HepG2 (cell line): Measurements from ENCODE around the gene PDK2. TPM values are rescaled to one million over a fixed set of nuclear protein-coding genes. Genes with fewer than 3 reads are reported as not detected.

ENCODE experiments used
- ATF6 ChIP-seq: sonication (generic); formaldehyde crosslinking; conservative IDR thresholded peaks from 2 replicates; pipeline ENCODE4 v1.4.0; 2020; ENCODE audit warnings: missing genetic modification reagents
- CBFB ChIP-seq: sonication (generic); formaldehyde crosslinking; IDR thresholded peaks from 2 replicates; pipeline ENCODE4 v1.4.0; 2020; ENCODE audit warnings: missing genetic modification reagents
- JUND ChIP-seq: sonication (generic); formaldehyde crosslinking; IDR thresholded peaks from 2 replicates; pipeline ENCODE4 v1.8.0; 2022; ENCODE audit warnings: mild to moderate bottlenecking, missing genetic modification reagents
- MED8 ChIP-seq: sonication (generic); formaldehyde crosslinking; IDR thresholded peaks from 2 replicates; pipeline ENCODE4 v1.8.1; 2023; ENCODE audit warnings: mild to moderate bottlenecking, missing genetic modification reagents; ENCODE audit not compliant: insufficient replicate concordance
- PHF20 ChIP-seq: sonication (generic); formaldehyde crosslinking; IDR thresholded peaks from 2 replicates; pipeline ENCODE4 v1.5.0; 2020; ENCODE audit warnings: mild to moderate bottlenecking, missing genetic modification reagents
- RFXANK ChIP-seq: IDR thresholded peaks from 2 replicates; pipeline ENCODE4 v1.6.1; 2016
- SCMH1 ChIP-seq: sonication (generic); formaldehyde crosslinking; IDR thresholded peaks from 2 replicates; pipeline ENCODE4 v1.9.0; 2021; ENCODE audit warnings: missing genetic modification reagents, mild to moderate bottlenecking, borderline replicate concordance
- SUZ12 ChIP-seq: fragments of 150-350 bp; IDR thresholded peaks from 2 replicates; pipeline ENCODE4 v1.6.1; 2014; ENCODE audit warnings: low read depth, low read length
- TBL1XR1 ChIP-seq: fragments of 150-350 bp; IDR thresholded peaks from 2 replicates; pipeline ENCODE4 v1.6.1; 2014; ENCODE audit warnings: borderline replicate concordance, low read length; ENCODE audit not compliant: partially characterized antibody
- TOPORS ChIP-seq: sonication (generic); formaldehyde crosslinking; IDR thresholded peaks from 2 replicates; pipeline ENCODE4 v1.8.0; 2023; ENCODE audit warnings: mild to moderate bottlenecking, missing genetic modification reagents
- U2AF2 ChIP-seq: fragments of 200-400 bp; formaldehyde crosslinking; IDR thresholded peaks from 2 replicates; pipeline ENCODE4 v1.6.1; 2017; ENCODE audit warnings: low read depth, mild to moderate bottlenecking, low read length
- ZC3H4 ChIP-seq: sonication (generic); formaldehyde crosslinking; IDR thresholded peaks from 2 replicates; pipeline ENCODE4 v1.4.0; 2020; ENCODE audit warnings: missing genetic modification reagents, borderline replicate concordance
- ZNF264 ChIP-seq: sonication (generic); formaldehyde crosslinking; IDR thresholded peaks from 2 replicates; pipeline ENCODE4 v1.4.0; 2020; ENCODE audit warnings: missing genetic modification reagents
- ZNF280B ChIP-seq: sonication (generic); formaldehyde crosslinking; IDR thresholded peaks from 2 replicates; pipeline ENCODE4 v1.5.0; 2020; ENCODE audit warnings: missing genetic modification reagents, mild to moderate bottlenecking, borderline replicate concordance
- ZNF281 ChIP-seq: sonication (generic); formaldehyde crosslinking; IDR thresholded peaks from 2 replicates; pipeline ENCODE4 v1.4.0; 2020; ENCODE audit warnings: missing genetic modification reagents, borderline replicate concordance
- ZNF331 ChIP-seq: sonication (generic); formaldehyde crosslinking; IDR thresholded peaks from 2 replicates; pipeline ENCODE4 v1.4.0; 2020; ENCODE audit warnings: missing genetic modification reagents
- ZNF577 ChIP-seq: sonication (generic); formaldehyde crosslinking; IDR thresholded peaks from 2 replicates; pipeline ENCODE4 v1.4.0; 2020; ENCODE audit warnings: mild to moderate bottlenecking, low read depth, missing genetic modification reagents, borderline replicate concordance
- ZNF616 ChIP-seq: sonication (generic); formaldehyde crosslinking; IDR thresholded peaks from 2 replicates; pipeline ENCODE4 v1.5.0; 2020; ENCODE audit warnings: low read depth, mild to moderate bottlenecking, missing genetic modification reagents
- polyA plus RNA-seq, 8 experiments: library from polyadenylated mRNA; depleted of rRNA in 3 of 8; stranded (reverse) in 7 of 8; unstranded in 1 of 8; fragments of >200 nt; fragmentation: Illumina TruSeq in 4 of 8; extraction: Trizol in 4 of 8; gene quantifications; 2 replicates each; pipeline versions ENCODE4 v1.2.1 to v1.2.3, GENCODE V29; 2011 to 2016; ENCODE audit warnings: low read depth in 4 of 8, missing spikeins in 1 of 8, mixed read lengths in 1 of 8; ENCODE audit not compliant: insufficient read depth in 1 of 8
- total RNA-seq, 5 experiments: library from RNA; depleted of rRNA; stranded (reverse); fragments of >200 nt; fragmentation: Illumina TruSeq; extraction: Trizol; gene quantifications; 2 replicates each; pipeline ENCODE4 v1.2.3, GENCODE V29; 2016; ENCODE audit warnings: low read depth in 1 of 5

The PDK2 gene
- total and polyA plus RNA-seq, 2 of the 13 experiments (the other 11 are each of a cell fraction or from before 2014, with no cell fraction given) = 18.5 to 59.7 TPM

GRCh38 chr17:50094753-50095619, at the start of gene PDK2 (continued):
- TF ChIP-seq ATF6 (CRISPR knock-in tag) = peak; percentile 27; the same call in 1 of the 2 replicates
- TF ChIP-seq CBFB (CRISPR knock-in tag) = peak; percentile 59; the same call in 1 of the 2 replicates
- peak; percentile 84; the same call in 1 of the 2 replicates for TF ChIP-seq TOPORS (CRISPR knock-in tag)
- 0 out of 2 replicates have a peak, but pooled peaks have one; percentile 72 for TF ChIP-seq ZNF280B (CRISPR knock-in tag)
- TF ChIP-seq SUZ12 = no peak
- no peak for TF ChIP-seq ZNF577 (CRISPR knock-in tag)
- TF ChIP-seq ZNF616 (CRISPR knock-in tag) = peak; percentile 49; the same call in 1 of the 2 replicates
- no peak for TF ChIP-seq TBL1XR1
- no peak for TF ChIP-seq SCMH1 (CRISPR knock-in tag)
- no peak for TF ChIP-seq MED8 (CRISPR knock-in tag)
- peak; percentile 13; the same call in 1 of the 2 replicates for TF ChIP-seq ZNF331 (CRISPR knock-in tag)
- TF ChIP-seq RFXANK (CRISPR knock-in tag) = peak; percentile 90
- peak; percentile 62 for TF ChIP-seq PHF20
- TF ChIP-seq ZNF281 = no peak; the same call in 1 of the 2 replicates
- peak; percentile 21; the same call in 1 of the 2 replicates for TF ChIP-seq ZNF264 (CRISPR knock-in tag)
- peak; percentile 7; the same call in 1 of the 2 replicates for TF ChIP-seq JUND (CRISPR knock-in tag)
- TF ChIP-seq U2AF2 = 0 out of 2 replicates have a peak, but pooled peaks have one; percentile 81
- TF ChIP-seq ZC3H4 = peak; percentile 26; the same call in 1 of the 2 replicates
